ENCODE data around the gene CARMIL3. TPM values are rescaled to one million over a fixed set of nuclear protein-coding genes. Genes with fewer than 3 reads are reported as not detected.

Gene CARMIL3
- total RNA-seq, 1 experiment from 2014 or later: 0.71 TPM

DNA sequence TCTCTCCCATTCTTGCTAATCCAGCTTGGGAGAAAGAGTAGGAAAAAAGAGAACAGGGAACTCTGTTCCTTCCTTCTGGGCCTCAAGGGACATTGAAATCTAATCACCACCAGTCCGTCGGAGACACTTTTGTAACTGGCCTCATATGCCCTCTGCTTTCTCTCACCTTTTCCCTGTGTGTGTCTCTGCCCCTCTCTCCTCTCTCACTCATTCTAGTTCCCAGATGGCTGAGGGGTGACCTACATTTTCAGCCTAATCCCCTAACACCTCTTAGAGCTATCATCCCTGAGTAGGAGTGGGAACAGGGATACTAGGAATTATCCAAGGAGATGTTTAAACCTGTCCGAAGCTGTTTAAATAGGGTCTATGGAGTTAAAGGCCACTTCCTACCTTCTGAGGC, 33.4 kb downstream of the CARMIL3 start:
- ChIA-PET POLR2A (interaction anchor here (1.1 to 1.7 kb wide), 2 partner anchors 8 to 29 kb away, joined by 4 to 9 read pairs; partner anchors contain the start of genes DCAF11, NRL and PCK2), CTCF (interaction anchor here (1.5 kb wide), 1 partner anchor 9 kb away, joined by 3 read pairs; the partner anchor contains the start of gene PCK2), RAD21 (ENCODE audit: low non-redundant PET in 1 of 2, low total read pairs in 2 of 2, uncharacterized antibody in 2 of 2, unreplicated experiment in 2 of 2) (no interaction called here)
- H3K9ac ChIP-seq (ENCODE audit: low read length): no peak overlapping the region
- H3K4me2 ChIP-seq (ENCODE audit: low read length): no peak overlapping the region
- DNase-seq (ENCODE audit: low read depth, low spot score) (no peak), ATAC-seq (no peak)
- no peaks in the 10 kb centered on the region for H3K79me2 ChIP-seq (ENCODE audit: insufficient read depth, low read length)
- H2AFZ ChIP-seq (ENCODE audit: low read depth, low read length, poor library complexity, severe bottlenecking): no peak overlapping the region
- peaks cover 14 to 21% of the 10 kb centered on the region in 2 experiments for H3K4me1 ChIP-seq (ENCODE audit: control insufficient read depth in 1 of 2, insufficient read depth in 2 of 2, low read length in 2 of 2)
- TF ChIP-seq ZNF274 (IDR thresholded peaks at IDR 0.05; ENCODE audit: low read depth, low read length): no peak
- TF ChIP-seq POLR2A (IDR thresholded peaks at IDR 0.05; ENCODE audit: borderline replicate concordance, extremely low read depth, insufficient read depth, insufficient read length): no peak
- TF ChIP-seq, protein P1, sequence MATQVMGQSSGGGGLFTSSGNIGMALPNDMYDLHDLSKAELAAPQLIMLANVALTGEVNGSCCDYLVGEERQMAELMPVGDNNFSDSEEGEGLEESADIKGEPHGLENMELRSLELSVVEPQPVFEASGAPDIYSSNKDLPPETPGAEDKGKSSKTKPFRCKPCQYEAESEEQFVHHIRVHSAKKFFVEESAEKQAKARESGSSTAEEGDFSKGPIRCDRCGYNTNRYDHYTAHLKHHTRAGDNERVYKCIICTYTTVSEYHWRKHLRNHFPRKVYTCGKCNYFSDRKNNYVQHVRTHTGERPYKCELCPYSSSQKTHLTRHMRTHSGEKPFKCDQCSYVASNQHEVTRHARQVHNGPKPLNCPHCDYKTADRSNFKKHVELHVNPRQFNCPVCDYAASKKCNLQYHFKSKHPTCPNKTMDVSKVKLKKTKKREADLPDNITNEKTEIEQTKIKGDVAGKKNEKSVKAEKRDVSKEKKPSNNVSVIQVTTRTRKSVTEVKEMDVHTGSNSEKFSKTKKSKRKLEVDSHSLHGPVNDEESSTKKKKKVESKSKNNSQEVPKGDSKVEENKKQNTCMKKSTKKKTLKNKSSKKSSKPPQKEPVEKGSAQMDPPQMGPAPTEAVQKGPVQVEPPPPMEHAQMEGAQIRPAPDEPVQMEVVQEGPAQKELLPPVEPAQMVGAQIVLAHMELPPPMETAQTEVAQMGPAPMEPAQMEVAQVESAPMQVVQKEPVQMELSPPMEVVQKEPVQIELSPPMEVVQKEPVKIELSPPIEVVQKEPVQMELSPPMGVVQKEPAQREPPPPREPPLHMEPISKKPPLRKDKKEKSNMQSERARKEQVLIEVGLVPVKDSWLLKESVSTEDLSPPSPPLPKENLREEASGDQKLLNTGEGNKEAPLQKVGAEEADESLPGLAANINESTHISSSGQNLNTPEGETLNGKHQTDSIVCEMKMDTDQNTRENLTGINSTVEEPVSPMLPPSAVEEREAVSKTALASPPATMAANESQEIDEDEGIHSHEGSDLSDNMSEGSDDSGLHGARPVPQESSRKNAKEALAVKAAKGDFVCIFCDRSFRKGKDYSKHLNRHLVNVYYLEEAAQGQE (IDR thresholded peaks at IDR 0.05; ENCODE audit: low read depth): no peak
- TF ChIP-seq JUND (IDR thresholded peaks at IDR 0.05): no peak
- TF ChIP-seq EGR1 (IDR thresholded peaks at IDR 0.05; ENCODE audit: low read depth): no peak
- no peak for TF ChIP-seq POLR2AphosphoS5 (IDR thresholded peaks at IDR 0.05; ENCODE audit: low read depth, low read length)
- TF ChIP-seq, protein P2, sequence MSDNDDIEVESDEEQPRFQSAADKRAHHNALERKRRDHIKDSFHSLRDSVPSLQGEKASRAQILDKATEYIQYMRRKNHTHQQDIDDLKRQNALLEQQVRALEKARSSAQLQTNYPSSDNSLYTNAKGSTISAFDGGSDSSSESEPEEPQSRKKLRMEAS (IDR thresholded peaks at IDR 0.05): no peak
- TF ChIP-seq SRF (IDR thresholded peaks at IDR 0.05; ENCODE audit: low read depth): no peak
- no TSS peak for BruUV-seq (replicated peaks)
- intact Hi-C loops (cut with micrococcal nuclease): no loop called here
- H3K9me2 ChIP-seq (ENCODE audit: insufficient read depth): no peaks in the 10 kb centered on the region
- H3K9me3 ChIP-seq (ENCODE audit: control insufficient read depth in 1 of 2, insufficient read depth in 1 of 2, low read depth in 1 of 2, low read length in 2 of 2): no peaks in the 10 kb centered on the region
- no peaks in the 10 kb centered on the region for H4K20me1 ChIP-seq (ENCODE audit: insufficient read depth)
- H3K36me3 ChIP-seq (ENCODE audit: control insufficient read depth in 1 of 2, insufficient read depth in 2 of 2, low read length in 2 of 2): no peaks in the 10 kb centered on the region
- H3K4me3 ChIP-seq (replicated peaks in 1 of 2; ENCODE audit: low read depth in 1 of 2, low read length in 2 of 2): no peak overlapping the region
- H3K27ac ChIP-seq (ENCODE audit: low read depth, low read length): no peak overlapping the region
- H3K27me3 ChIP-seq (ENCODE audit: insufficient read depth, low read length): no peaks in the 10 kb centered on the region

Measured in HCT116 (cell line).